HT1080 (cell line): Measurements from ENCODE around the gene HAPSTR1. TPM values are rescaled to one million over a fixed set of nuclear protein-coding genes. Genes with fewer than 3 reads are reported as not detected.
"Not testable (repeated sequence)": the region's sequence is repeated elsewhere in the genome, so short reads cannot be mapped to it uniquely, and the experiment has no call there.

Experiments
- DNase-seq: peaks from one replicate; pipeline ENCODE4 v3.0.0-alpha.2; 2015; ENCODE audit warnings: low read depth
- polyA plus RNA-seq, 2 experiments: library from polyadenylated mRNA; depleted of rRNA; stranded (reverse); fragments of >200 nt; gene quantifications; 2 replicates each; pipeline ENCODE4 v1.2.3, GENCODE V29; 2015
- total RNA-seq: library from RNA; depleted of rRNA; stranded (reverse); fragments of >200 nt; shearing (Covaris generic); gene quantifications from 2 replicates; pipeline ENCODE4 v1.2.3, GENCODE V29; 2014; rRNA removed

The HAPSTR1 gene
- 41.7 and 46.9 TPM in 2 replicates for total RNA-seq
- 36.1 and 41.1 TPM in 2 replicates for polyA plus RNA-seq (2015; cell fraction: cytosol; rRNA removed)
- 47.3 and 50.2 TPM in 2 replicates for polyA plus RNA-seq (2015; cell fraction: nucleus; rRNA removed)

GRCh38 chr16:9090960-9091866 lies at the start of gene HAPSTR1:
TSS of gene HAPSTR1 (plus strand) at chr16:9091644. CDS start at chr16:9092045, 401 bp downstream.
- DNase-seq, result peak; percentile 99

GRCh38 chr16:9042533-9042932 lies 48.9 kb upstream of the HAPSTR1 start:
- DNase-seq, result no peak

- DNase-seq, result no peak
Observed at GRCh38 chr16:9042964-9043680, 48.3 kb upstream of the HAPSTR1 start.

- DNase-seq, result not testable (repeated sequence)
Observed at GRCh38 chr16:9045562-9045961, 45.9 kb upstream of the HAPSTR1 start.

- DNase-seq, result no peak
Observed at GRCh38 chr16:9046667-9047055, 44.8 kb upstream of the HAPSTR1 start.

GRCh38 chr16:9047689-9048301 lies 43.6 kb upstream of the HAPSTR1 start:
- peak; percentile 100 for DNase-seq

- no peak for DNase-seq
Observed at GRCh38 chr16:9048302-9048700, 43.1 kb upstream of the HAPSTR1 start.

- DNase-seq, result no peak
Observed at GRCh38 chr16:9049241-9049640, 42.2 kb upstream of the HAPSTR1 start.

GRCh38 chr16:9050102-9050830 lies 41.2 kb upstream of the HAPSTR1 start:
- no peak for DNase-seq

GRCh38 chr16:9053006-9053601 lies 38.3 kb upstream of the HAPSTR1 start:
- DNase-seq, result peak; percentile 72

GRCh38 chr16:9054460-9054859 lies 37.0 kb upstream of the HAPSTR1 start:
- no peak for DNase-seq

GRCh38 chr16:9055115-9055514 lies 36.3 kb upstream of the HAPSTR1 start:
- no peak for DNase-seq

GRCh38 chr16:9055661-9056060 lies 35.8 kb upstream of the HAPSTR1 start:
- no peak for DNase-seq

GRCh38 chr16:9056061-9056460 lies 35.4 kb upstream of the HAPSTR1 start:
- DNase-seq, result no peak

GRCh38 chr16:9058211-9058610 lies 33.2 kb upstream of the HAPSTR1 start:
- DNase-seq, result no peak

GRCh38 chr16:9060225-9060624 lies 31.2 kb upstream of the HAPSTR1 start:
- DNase-seq, result no peak

- no peak for DNase-seq
Observed at GRCh38 chr16:9061358-9061813, 30.1 kb upstream of the HAPSTR1 start.

- DNase-seq, result no peak
Observed at GRCh38 chr16:9062301-9062700, 29.1 kb upstream of the HAPSTR1 start.

- DNase-seq, result no peak
Observed at GRCh38 chr16:9065077-9065476, 26.4 kb upstream of the HAPSTR1 start.

- DNase-seq, result peak; percentile 28
Observed at GRCh38 chr16:9068886-9069285, 22.6 kb upstream of the HAPSTR1 start.

GRCh38 chr16:9070254-9070653 lies 21.2 kb upstream of the HAPSTR1 start:
- DNase-seq, result no peak
